ENCODE data around the gene CENPF.
"Not testable (repeated sequence)": the region's sequence is repeated elsewhere in the genome, so short reads cannot be mapped to it uniquely, and the experiment has no call there.

Gene CENPF, protein sequence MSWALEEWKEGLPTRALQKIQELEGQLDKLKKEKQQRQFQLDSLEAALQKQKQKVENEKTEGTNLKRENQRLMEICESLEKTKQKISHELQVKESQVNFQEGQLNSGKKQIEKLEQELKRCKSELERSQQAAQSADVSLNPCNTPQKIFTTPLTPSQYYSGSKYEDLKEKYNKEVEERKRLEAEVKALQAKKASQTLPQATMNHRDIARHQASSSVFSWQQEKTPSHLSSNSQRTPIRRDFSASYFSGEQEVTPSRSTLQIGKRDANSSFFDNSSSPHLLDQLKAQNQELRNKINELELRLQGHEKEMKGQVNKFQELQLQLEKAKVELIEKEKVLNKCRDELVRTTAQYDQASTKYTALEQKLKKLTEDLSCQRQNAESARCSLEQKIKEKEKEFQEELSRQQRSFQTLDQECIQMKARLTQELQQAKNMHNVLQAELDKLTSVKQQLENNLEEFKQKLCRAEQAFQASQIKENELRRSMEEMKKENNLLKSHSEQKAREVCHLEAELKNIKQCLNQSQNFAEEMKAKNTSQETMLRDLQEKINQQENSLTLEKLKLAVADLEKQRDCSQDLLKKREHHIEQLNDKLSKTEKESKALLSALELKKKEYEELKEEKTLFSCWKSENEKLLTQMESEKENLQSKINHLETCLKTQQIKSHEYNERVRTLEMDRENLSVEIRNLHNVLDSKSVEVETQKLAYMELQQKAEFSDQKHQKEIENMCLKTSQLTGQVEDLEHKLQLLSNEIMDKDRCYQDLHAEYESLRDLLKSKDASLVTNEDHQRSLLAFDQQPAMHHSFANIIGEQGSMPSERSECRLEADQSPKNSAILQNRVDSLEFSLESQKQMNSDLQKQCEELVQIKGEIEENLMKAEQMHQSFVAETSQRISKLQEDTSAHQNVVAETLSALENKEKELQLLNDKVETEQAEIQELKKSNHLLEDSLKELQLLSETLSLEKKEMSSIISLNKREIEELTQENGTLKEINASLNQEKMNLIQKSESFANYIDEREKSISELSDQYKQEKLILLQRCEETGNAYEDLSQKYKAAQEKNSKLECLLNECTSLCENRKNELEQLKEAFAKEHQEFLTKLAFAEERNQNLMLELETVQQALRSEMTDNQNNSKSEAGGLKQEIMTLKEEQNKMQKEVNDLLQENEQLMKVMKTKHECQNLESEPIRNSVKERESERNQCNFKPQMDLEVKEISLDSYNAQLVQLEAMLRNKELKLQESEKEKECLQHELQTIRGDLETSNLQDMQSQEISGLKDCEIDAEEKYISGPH (N-terminal part only)

GRCh38 chr1:214602764-214603657 lies at the start of gene CENPF:
CENPF (plus strand) TSS chr1:214603195; CDS start chr1:214613755, 10,560 bp downstream.
- DNase-seq: peak; percentile 99

DNA sequence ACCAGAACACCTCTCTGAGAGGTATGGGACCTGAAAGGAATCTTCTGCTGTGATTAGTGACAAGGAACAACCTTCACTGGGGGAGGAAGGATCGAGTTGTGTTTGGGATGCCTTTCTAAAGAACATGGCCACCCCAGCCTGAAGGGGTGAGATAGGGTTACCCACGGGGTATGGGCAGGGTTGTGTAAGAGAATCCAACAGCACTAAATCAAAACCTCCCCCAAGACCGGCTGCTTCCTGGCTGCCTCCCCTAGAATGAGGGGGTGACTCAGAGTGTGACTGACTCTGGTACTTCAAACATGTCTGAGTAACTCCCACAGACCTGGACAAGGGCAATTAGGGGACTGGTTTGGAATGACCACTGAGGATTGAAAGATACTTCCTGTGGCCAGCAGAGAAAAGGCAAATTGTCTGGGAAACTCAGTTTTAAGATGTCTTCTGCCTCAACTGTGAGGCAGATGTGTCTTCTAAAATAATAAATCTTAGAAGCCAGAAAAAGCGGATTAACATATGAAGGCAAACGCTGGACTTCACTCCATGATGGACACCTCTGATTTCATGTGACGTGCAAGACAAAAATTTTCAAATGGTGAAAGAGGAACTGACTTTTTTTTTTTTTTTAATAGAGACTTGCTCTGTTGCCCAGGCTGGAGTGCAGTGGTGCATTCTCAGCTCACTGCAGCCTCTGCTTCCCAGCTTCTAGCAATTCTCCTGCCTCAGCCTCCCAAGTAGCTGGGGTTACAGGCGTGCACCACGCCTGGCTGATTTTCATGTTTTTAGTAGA lies 44.9 kb upstream of the CENPF start:
- no peak for DNase-seq

DNA sequence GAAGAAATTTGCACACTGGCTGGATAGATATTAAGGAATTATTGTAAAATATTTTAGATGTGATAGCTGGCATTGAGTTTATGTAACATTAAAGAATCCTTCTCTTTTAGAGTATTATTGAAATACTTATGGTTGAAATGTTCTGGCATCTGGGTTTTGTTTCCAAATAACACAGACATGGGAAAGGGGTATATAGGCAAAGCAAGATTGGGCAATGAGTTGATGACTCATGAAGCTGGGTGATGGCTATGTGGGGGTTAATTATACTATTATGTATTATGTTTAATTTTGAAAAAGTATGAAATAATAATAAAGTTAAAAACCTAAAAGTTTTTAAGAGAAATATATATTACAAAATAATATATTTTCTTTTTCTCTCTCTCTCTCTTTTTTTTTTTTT lies 39.1 kb upstream of the CENPF start:
- no peak for DNase-seq

DNA sequence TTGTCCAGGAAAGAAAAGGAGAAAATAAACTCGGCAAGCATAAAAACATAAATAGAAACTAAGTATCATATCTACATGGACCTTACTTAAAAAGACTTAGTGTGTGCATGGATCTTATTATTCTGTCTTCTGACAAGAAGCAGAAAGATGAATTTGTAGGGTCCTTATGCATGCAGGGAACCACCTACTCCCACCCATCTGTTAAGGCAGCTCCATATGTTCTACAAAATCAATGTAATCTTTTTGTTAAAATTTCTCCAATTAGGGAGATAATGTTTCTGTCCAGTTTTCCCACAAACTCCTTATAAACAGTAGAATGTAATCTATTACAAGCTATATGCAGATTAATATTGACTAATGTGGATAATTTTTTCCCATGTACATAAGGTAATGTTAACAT lies 37.7 kb upstream of the CENPF start:
- peak; percentile 78 for DNase-seq

DNA sequence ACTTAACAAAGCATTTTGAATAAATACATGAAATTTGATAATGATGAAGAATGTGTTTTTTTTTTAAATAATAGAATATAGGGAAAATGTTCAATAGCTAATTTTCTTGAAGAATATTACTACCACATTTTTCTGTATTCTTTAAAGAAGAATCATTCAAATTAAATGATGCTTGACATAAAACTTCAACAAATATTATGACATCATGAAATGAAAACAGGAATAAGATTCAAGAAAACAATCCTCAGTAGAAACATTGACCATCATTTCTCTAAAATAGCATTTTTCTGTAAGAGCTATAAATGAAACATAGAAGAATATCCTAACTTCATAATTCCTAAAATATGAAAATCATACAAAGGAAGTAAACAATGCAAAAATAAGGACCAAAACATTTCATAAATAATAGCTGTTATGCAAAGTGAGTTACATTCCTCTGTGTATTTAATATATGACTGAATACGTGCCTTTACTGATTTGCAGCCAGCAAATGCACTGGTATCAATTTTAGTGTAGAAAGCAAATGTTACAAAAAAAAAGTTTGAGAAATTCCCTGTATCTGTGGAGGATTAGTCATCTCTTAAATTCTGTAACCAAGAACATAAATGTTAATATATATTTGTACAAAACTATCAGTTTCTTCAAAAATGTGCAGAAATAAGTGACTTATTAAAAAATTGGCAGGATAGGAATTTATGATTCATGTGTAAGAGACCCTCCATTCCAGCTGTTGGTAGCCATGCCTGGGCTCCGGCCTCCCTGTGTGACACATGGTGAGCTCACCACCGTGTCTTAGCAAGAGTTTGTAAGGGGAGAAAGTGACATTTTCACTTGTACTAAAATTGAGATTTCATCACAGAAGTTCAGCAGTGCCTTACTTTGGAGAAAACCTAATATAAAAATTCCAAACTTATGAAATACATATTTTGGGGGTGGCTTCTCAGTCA lies 36.6 kb upstream of the CENPF start:
- no peak for DNase-seq

- no peak for DNase-seq
Measured at GRCh38 chr1:214567481-214567980, 35.5 kb upstream of the CENPF start.

DNA sequence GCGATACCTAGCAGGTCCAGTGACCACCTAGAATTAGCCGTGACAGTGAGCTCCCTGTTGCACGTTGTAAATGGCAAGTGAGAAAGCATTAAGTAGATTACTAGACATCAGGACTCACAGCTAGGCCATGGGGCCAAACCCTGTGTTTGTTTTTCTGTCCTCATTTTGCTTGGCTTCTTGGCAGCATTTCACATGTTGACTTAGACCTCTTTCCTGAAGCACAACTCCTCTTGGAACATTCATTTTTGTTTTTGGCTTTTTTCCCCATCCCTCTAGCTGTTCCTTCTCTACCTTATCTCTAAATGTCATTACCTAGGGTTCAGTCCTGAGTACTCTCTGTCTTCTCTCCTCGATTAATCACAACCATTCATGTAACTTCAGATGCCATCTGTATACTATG lies 34.7 kb upstream of the CENPF start:
- DNase-seq: no peak

- DNase-seq: no peak
Measured at GRCh38 chr1:214569357-214570004, 33.5 kb upstream of the CENPF start.

DNA sequence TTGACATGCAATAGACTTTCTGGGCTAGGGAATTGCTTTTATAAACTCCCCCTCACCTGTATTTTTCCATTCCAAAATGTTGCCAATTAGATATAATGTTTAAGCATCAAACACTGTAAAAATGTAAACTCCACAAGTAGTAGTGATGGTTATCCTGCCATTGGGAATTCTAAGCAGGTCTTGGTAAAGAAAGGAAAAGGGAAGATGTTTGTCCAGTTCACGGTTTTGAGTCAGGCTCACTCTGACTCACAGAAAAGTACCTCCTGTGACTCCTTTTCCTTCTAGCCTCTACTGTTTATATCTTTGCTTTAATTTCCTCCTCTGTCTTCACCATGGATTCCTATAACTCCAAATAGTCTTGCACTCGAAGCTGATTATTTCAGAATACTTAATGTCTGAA lies 32.6 kb upstream of the CENPF start:
- no peak for DNase-seq

GRCh38 chr1:214571281-214571680 lies 31.7 kb upstream of the CENPF start:
- DNase-seq: no peak

DNA sequence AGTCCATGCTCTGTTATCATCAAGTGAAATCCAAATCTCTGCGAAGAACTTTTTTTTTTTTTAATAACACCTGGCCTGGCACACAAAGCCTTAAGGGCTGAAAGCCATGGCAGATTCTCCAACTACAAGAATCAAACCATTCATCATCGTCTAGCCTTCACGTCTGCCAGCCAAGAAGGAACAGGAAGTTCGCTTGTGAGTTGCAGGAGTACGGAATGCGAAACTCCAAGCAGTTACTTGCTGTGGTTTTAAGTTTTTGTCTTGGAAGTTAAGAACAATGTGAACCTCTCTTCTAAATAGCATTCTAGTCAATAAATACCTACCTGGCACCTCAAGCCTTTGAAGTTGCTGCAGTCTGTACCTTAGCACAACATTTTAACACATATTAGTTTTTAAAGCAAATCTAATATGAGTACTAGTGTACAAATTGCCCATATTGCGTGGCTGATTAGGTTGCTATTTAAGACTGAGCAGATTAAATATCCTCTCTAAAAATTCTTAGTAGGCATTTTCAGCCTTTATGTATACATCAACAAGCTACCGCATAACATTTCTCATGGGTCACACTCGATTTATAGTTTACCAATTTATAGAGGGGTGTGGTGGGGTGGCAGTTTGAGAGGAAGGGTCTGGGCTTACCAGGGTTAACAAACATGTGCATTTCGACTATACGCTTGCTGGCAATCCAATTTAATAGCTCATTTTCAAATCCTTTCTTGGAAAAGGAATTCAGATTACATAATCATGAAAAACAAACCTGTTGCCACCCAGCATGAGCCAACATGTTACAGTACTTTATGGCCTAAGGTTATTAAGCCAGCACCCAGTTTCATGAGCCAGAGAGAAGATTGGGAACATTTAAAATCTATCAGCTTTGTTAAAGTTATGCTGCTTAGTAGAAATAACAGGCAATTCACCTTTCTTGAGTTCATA lies 29.3 kb upstream of the CENPF start:
- DNase-seq: peak; percentile 39

GRCh38 chr1:214574598-214575411 lies 28.2 kb upstream of the CENPF start:
- no peak for DNase-seq

- DNase-seq: not testable (repeated sequence)
Measured at GRCh38 chr1:214576120-214576519, 26.9 kb upstream of the CENPF start.

- DNase-seq: no peak
Measured at GRCh38 chr1:214579183-214579582, 23.8 kb upstream of the CENPF start.

DNA sequence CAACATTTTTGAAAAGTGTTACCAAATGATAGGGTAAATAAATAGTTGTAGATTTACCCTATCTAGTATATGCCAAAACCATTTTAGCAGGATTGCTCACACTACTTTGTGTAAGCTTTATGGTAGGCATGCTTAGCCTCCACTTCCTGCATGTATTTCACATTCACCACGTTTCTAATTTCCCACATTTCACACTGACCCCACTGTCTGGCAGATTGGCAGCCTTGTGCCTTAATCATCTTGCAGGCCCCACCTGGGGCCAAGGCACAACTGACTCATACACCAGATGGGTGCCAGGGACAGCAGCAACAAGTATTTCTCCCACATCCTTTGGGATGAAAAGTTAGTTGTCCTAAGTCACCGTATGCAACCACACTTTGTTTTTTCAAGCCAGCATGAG lies 21.2 kb upstream of the CENPF start:
- peak; percentile 69 for DNase-seq

GRCh38 chr1:214582289-214582891 lies 20.6 kb upstream of the CENPF start:
- DNase-seq: no peak

DNA sequence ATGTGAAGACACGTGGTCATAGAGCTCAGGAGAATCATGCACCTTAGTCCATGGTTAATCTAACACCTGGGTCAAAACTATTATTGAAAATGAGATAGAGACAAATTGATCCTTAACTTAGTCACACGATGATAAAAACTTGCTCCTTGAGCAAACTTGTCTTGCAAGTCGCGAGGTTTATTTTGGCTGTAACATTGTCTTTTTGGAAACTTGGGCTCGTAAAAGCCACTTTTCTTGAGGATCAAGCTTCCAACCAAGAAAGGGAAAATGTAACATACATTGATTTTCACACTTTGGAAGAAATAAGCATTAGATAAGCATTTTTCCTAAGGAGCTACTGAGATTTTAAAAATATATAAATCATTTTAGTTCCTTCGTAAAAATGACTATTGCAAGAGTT lies 19.9 kb upstream of the CENPF start:
- no peak for DNase-seq
